ENCODE data around the gene ATXN3L. TPM values are rescaled to one million over a fixed set of nuclear protein-coding genes. Genes with fewer than 3 reads are reported as not detected.

ATXN3L gene
- total and polyA plus RNA-seq, 2 donors from 2014 or later = not detected

- intact Hi-C loops (cut with DNase I) = no loop called here
- no peak for TF ChIP-seq CTCF (IDR thresholded peaks at IDR 0.05; ENCODE audit: borderline replicate concordance, extremely low read depth, insufficient read depth)
- Histone ChIP-seq H3K27ac (ENCODE audit: low read depth in 2 of 2, low read length in 2 of 2) (no peak overlapping the region), H3K4me3 (ENCODE audit: low read length in 3 of 3) (no peak overlapping the region), H3K9me3 (ENCODE audit: control insufficient read depth in 2 of 3, insufficient read depth in 1 of 3, low read length in 3 of 3) (no peaks in the 10 kb centered on the region), H3K36me3 (ENCODE audit: control insufficient read depth in 2 of 3, insufficient read depth in 3 of 3, low read length in 3 of 3) (no peaks in the 10 kb centered on the region), H3K9ac (ENCODE audit: low read length in 3 of 3) (no peak overlapping the region), H3K4me1 (ENCODE audit: control insufficient read depth in 2 of 3, insufficient read depth in 2 of 3, low read depth in 1 of 3, low read length in 3 of 3) (no peaks in the 10 kb centered on the region), H3K27me3 (ENCODE audit: control insufficient read depth, insufficient read depth, low read length) (no peaks in the 10 kb centered on the region)
- DNase-seq (no peak), FAIRE-seq (no peak)
Observed at GRCh38 chrX:13290891-13291614, 28.8 kb downstream of the ATXN3L start.

GRCh38 chrX:13288671-13289070, 31.2 kb downstream of the ATXN3L start:
- Histone ChIP-seq H3K9me3 (ENCODE audit: control insufficient read depth in 2 of 3, insufficient read depth in 1 of 3, low read length in 3 of 3) (peaks cover 0 to 9% (median 0%) of the 10 kb centered on the region in 3 donors), H3K36me3 (ENCODE audit: control insufficient read depth in 2 of 3, insufficient read depth in 3 of 3, low read length in 3 of 3) (no peaks in the 10 kb centered on the region), H3K9ac (ENCODE audit: low read length in 3 of 3) (no peak overlapping the region), H3K27ac (ENCODE audit: low read depth in 2 of 2, low read length in 2 of 2) (no peak overlapping the region), H3K4me3 (ENCODE audit: low read length in 3 of 3) (no peak overlapping the region), H3K27me3 (ENCODE audit: control insufficient read depth, insufficient read depth, low read length) (no peaks in the 10 kb centered on the region), H3K4me1 (ENCODE audit: control insufficient read depth in 2 of 3, insufficient read depth in 2 of 3, low read depth in 1 of 3, low read length in 3 of 3) (no peaks in the 10 kb centered on the region)
- TF ChIP-seq CTCF (IDR thresholded peaks at IDR 0.05; ENCODE audit: borderline replicate concordance, extremely low read depth, insufficient read depth) = no peak
- DNase-seq (no peak), FAIRE-seq (no peak)
- intact Hi-C loops (cut with DNase I) = no loop called here

- TF ChIP-seq CTCF (IDR thresholded peaks at IDR 0.05; ENCODE audit: borderline replicate concordance, extremely low read depth, insufficient read depth) = no peak
- no peak overlapping the region for H3K9ac ChIP-seq (ENCODE audit: low read length in 3 of 3)
- FAIRE-seq = no peak
Observed at GRCh38 chrX:13287816-13288215, 32.0 kb downstream of the ATXN3L start.

More at GRCh38 chrX:13287816-13288215, 32.0 kb downstream of the ATXN3L start:
- no peak overlapping the region for H3K4me3 ChIP-seq (ENCODE audit: low read length in 3 of 3)
- peaks cover 0 to 9% (median 0%) of the 10 kb centered on the region in 3 donors for H3K9me3 ChIP-seq (ENCODE audit: control insufficient read depth in 2 of 3, insufficient read depth in 1 of 3, low read length in 3 of 3)
- H3K27me3 ChIP-seq (ENCODE audit: control insufficient read depth, insufficient read depth, low read length) = no peaks in the 10 kb centered on the region
- no peak overlapping the region for H3K27ac ChIP-seq (ENCODE audit: low read depth in 2 of 2, low read length in 2 of 2)
- intact Hi-C loops (cut with DNase I) = no loop called here
- no peaks in the 10 kb centered on the region for H3K36me3 ChIP-seq (ENCODE audit: control insufficient read depth in 2 of 3, insufficient read depth in 3 of 3, low read length in 3 of 3)
- no peaks in the 10 kb centered on the region for H3K4me1 ChIP-seq (ENCODE audit: control insufficient read depth in 2 of 3, insufficient read depth in 2 of 3, low read depth in 1 of 3, low read length in 3 of 3)
- no peak for DNase-seq

Data from kidney (tissue), 14 donors.